Adrenal gland (tissue), 5 donors: ENCODE results near the gene ADCY1.

ENCODE experiments used
- CTCF ChIP-seq, 6 experiments: fragments of 450-650 bp in 4 of 6; fragments of 200-600 bp in 2 of 6; sonication (generic) in 1 of 6; IDR thresholded peaks; 1 replicate in 5 of 6; 2 replicates in 1 of 6; pipeline versions ENCODE4 v1.5.1 to v1.8.0; 2016 to 2021; ENCODE audit warnings: antibody characterized with exemption in 6 of 6, mild to moderate bottlenecking in 2 of 6, moderate library complexity in 1 of 6
- POLR2A ChIP-seq, 2 donors: fragments of 450-650 bp; IDR thresholded peaks; one replicate each; pipeline ENCODE4 v1.6.1; 2017; ENCODE audit warnings: antibody characterized with exemption in 2 of 2, mild to moderate bottlenecking in 2 of 2, moderate library complexity in 1 of 2
- donor health status: DM: no; HTN: no; CAD: no.

- TF ChIP-seq CTCF (IDR thresholded peaks at IDR 0.05): no peak
- no peak for TF ChIP-seq POLR2A (IDR thresholded peaks at IDR 0.05)
Measured at GRCh38 chr7:45563401-45563800, 10.8 kb upstream of the ADCY1 start.
